K562 (cell line): Measurements from ENCODE around the gene AKT3. TPM values are rescaled to one million over a fixed set of nuclear protein-coding genes. Genes with fewer than 3 reads are reported as not detected.

ENCODE experiments used
- ATAC-seq: fragments of 200-7000 bp; cut with Tn5 transposase; 3 replicates; pipeline ENCODE4 v1.9.1; 2020; ENCODE audit warnings: moderate library complexity
- BruUV-seq: library from RNA; stranded (reverse); fragments of 400-500 nt; replicated peaks from 2 replicates; lab custom pipeline; 2021; lab: Mats Ljungman, UMichigan
- CTCF ChIA-PET: fragments of 300-600 bp; formaldehyde crosslinking; extraction: SDS; loops from one replicate; lab custom pipeline; 2021; ENCODE audit warnings: low intra/inter-chr PET ratio; lab: Yijun Ruan, JAX
- POLR2A ChIA-PET: fragments of 300-600, 350-650 bp; sonication (Branson Sonifier 250); formaldehyde crosslinking; extraction: SDS; loops from one replicate; lab custom pipeline; 2021; ENCODE audit warnings: antibody characterized with exemption, inconsistent platforms; lab: Yijun Ruan, JAX
- DNase-seq, 4 experiments: peaks; one replicate each; pipeline versions ENCODE4 v3.0.0 to v3.0.0-alpha.2; 2011 to 2018; ENCODE audit warnings: low spot score in 3 of 4, mixed read lengths in 3 of 4; ENCODE audit errors: extremely low read depth in 1 of 4
- FAIRE-seq: peaks from 2 replicates; lab custom pipeline; 2011; peaks lifted over from hg19 to GRCh38; lab: Jason Lieb, UNC
- H2AFZ ChIP-seq: 2 replicates; pipeline ENCODE4 v1.6.0; 2011; ENCODE audit warnings: low read depth, low read length, control low read depth, inconsistent platforms
- H3K27ac ChIP-seq: fragments of 200-600 bp; 3 replicates; pipeline ENCODE4 v1.8.0; 2011; ENCODE audit warnings: low read depth, mild to moderate bottlenecking, control low read depth, inconsistent platforms, low read length, moderate library complexity, mixed read lengths; ENCODE audit errors: extremely low read depth
- H3K27me3 ChIP-seq, 2 experiments: fragments of 300-600 bp in 1 of 2; 2 replicates in 1 of 2; 3 replicates in 1 of 2; pipeline versions ENCODE4 v1.6.0 to v1.8.0; 2011; ENCODE audit warnings: inconsistent platforms in 2 of 2, low read length in 2 of 2, mild to moderate bottlenecking in 1 of 2, mixed read lengths in 1 of 2, moderate library complexity in 1 of 2; ENCODE audit not compliant: control insufficient read depth in 2 of 2, insufficient read depth in 2 of 2
- H3K36me3 ChIP-seq: fragments of 300-600 bp; 3 replicates; pipeline ENCODE4 v1.8.0; 2011; ENCODE audit warnings: mild to moderate bottlenecking, low read length, inconsistent platforms; ENCODE audit not compliant: control insufficient read depth, insufficient read depth
- H3K4me1 ChIP-seq, 2 experiments: fragments of 200-600 bp in 1 of 2; replicated peaks in 1 of 2; 2 replicates in 1 of 2; 3 replicates in 1 of 2; pipeline versions ENCODE4 v1.5.1 to v1.8.0; 2011; ENCODE audit warnings: inconsistent platforms in 2 of 2, low read length in 2 of 2, mild to moderate bottlenecking in 1 of 2, mixed read lengths in 1 of 2, moderate library complexity in 1 of 2; ENCODE audit not compliant: control insufficient read depth in 2 of 2, insufficient read depth in 2 of 2
- H3K4me2 ChIP-seq: 2 replicates; pipeline ENCODE4 v1.6.1; 2011; ENCODE audit warnings: low read length, control low read depth, inconsistent platforms, mixed read lengths; ENCODE audit not compliant: insufficient read depth
- H3K4me3 ChIP-seq: fragments of 200-600 bp; sonication (generic), shearing (Covaris generic); 2 replicates; pipeline ENCODE4 v1.5.1; 2016; ENCODE audit warnings: control low read depth, inconsistent platforms
- H3K79me2 ChIP-seq: fragments of 200-600 bp; 3 replicates; pipeline ENCODE4 v1.8.0; 2011; ENCODE audit warnings: low read length, inconsistent platforms; ENCODE audit not compliant: control insufficient read depth, insufficient read depth
- H3K9ac ChIP-seq, 2 experiments: 2 replicates each; pipeline versions ENCODE4 v1.6.0 to v1.6.1; 2011; ENCODE audit warnings: low read depth in 2 of 2, low read length in 2 of 2, control low read depth in 1 of 2, inconsistent platforms in 1 of 2, mild to moderate bottlenecking in 1 of 2, mixed read lengths in 1 of 2; ENCODE audit not compliant: insufficient read depth in 1 of 2
- H3K9me1 ChIP-seq: one replicate; pipeline ENCODE4 v1.6.0; 2011; ENCODE audit warnings: inconsistent platforms, mild to moderate bottlenecking, low read length, moderate library complexity; ENCODE audit not compliant: control insufficient read depth, insufficient read depth
- H3K9me3 ChIP-seq: replicated peaks from 2 replicates; pipeline ENCODE4 v1.5.1; 2011; ENCODE audit warnings: low read depth, low read length, inconsistent platforms; ENCODE audit not compliant: control insufficient read depth, insufficient read depth
- H4K20me1 ChIP-seq: replicated peaks from 2 replicates; pipeline ENCODE4 v1.6.1; 2011; ENCODE audit warnings: low read length, inconsistent platforms, mixed read lengths; ENCODE audit not compliant: control insufficient read depth, insufficient read depth
- ATF1 ChIP-seq, 2 experiments: fragments of 450-650 bp in 1 of 2; IDR thresholded peaks; 2 replicates each; pipeline ENCODE4 v1.6.1; 2016; ENCODE audit warnings: missing compliant biosample characterization in 1 of 2, missing genetic modification characterization in 1 of 2
- BRF2 ChIP-seq: IDR thresholded peaks from 3 replicates; pipeline ENCODE4 v1.6.1; 2011; ENCODE audit warnings: borderline replicate concordance, mild to moderate bottlenecking; ENCODE audit not compliant: insufficient read length, insufficient read depth
- CAMTA2 ChIP-seq: fragments of 250-450 bp; sonication (Bioruptor Pico); conservative IDR thresholded peaks from 2 replicates; pipeline ENCODE4 v1.5.1; 2022
- CLOCK ChIP-seq: fragments of 250-450 bp; sonication (Bioruptor Pico); IDR thresholded peaks from 2 replicates; pipeline ENCODE4 v1.4.0; 2020; ENCODE audit warnings: mild to moderate bottlenecking, moderate library complexity, borderline replicate concordance
- CXXC5 ChIP-seq: fragments of 250-450 bp; sonication (Bioruptor Pico); IDR thresholded peaks from 2 replicates; pipeline ENCODE4 v1.8.0; 2022; ENCODE audit warnings: inconsistent platforms, mild to moderate bottlenecking, moderate library complexity
- DDX20 ChIP-seq: fragments of 450-650 bp; IDR thresholded peaks from 2 replicates; pipeline ENCODE4 v1.6.1; 2016; ENCODE audit warnings: missing genetic modification characterization, low read depth, mild to moderate bottlenecking, missing compliant biosample characterization, moderate library complexity
- LARP7 ChIP-seq: fragments of 450-650 bp; IDR thresholded peaks from 2 replicates; pipeline ENCODE4 v1.6.1; 2016
- MEIS2 ChIP-seq: fragments of 450-650 bp; IDR thresholded peaks from 2 replicates; pipeline ENCODE4 v1.6.1; 2014; ENCODE audit warnings: mild to moderate bottlenecking; ENCODE audit not compliant: partially characterized antibody
- NONO ChIP-seq, 2 experiments: fragments of 200-400 bp in 1 of 2; fragments of 450-650 bp in 1 of 2; formaldehyde crosslinking in 1 of 2; IDR thresholded peaks; 2 replicates each; pipeline ENCODE4 v1.6.1; 2017; ENCODE audit warnings: low read depth in 2 of 2, mild to moderate bottlenecking in 2 of 2, moderate library complexity in 2 of 2, low read length in 1 of 2
- PHF20 ChIP-seq: fragments of 450-650 bp; IDR thresholded peaks from 2 replicates; pipeline ENCODE4 v1.6.1; 2018; ENCODE audit not compliant: partially characterized antibody
- ZC3H4 ChIP-seq: sonication (generic); formaldehyde crosslinking; IDR thresholded peaks from 2 replicates; pipeline ENCODE4 v1.9.0; 2021; ENCODE audit warnings: missing genetic modification reagents, borderline replicate concordance
- ZNF23 ChIP-seq: fragments of 250-450 bp; sonication (Bioruptor Pico); IDR thresholded peaks from 2 replicates; pipeline ENCODE4 v1.4.0; 2020; ENCODE audit warnings: mild to moderate bottlenecking
- ZNF277 ChIP-seq: fragments of 250-450 bp; sonication (Bioruptor Pico); IDR thresholded peaks from 2 replicates; pipeline ENCODE4 v1.8.0; 2022; ENCODE audit warnings: inconsistent platforms, mild to moderate bottlenecking, moderate library complexity, borderline replicate concordance
- ZNF3 ChIP-seq: fragments of 250-450 bp; sonication (Bioruptor Pico); IDR thresholded peaks from 2 replicates; pipeline ENCODE4 v1.5.0; 2021; ENCODE audit warnings: mild to moderate bottlenecking, moderate library complexity
- ZNF324 ChIP-seq: fragments of 250-450 bp; sonication (Bioruptor Pico); IDR thresholded peaks from 2 replicates; pipeline ENCODE4 v1.4.0; 2020; ENCODE audit warnings: mild to moderate bottlenecking
- ZNF764 ChIP-seq: fragments of 250-450 bp; sonication (Bioruptor Pico); IDR thresholded peaks from 2 replicates; pipeline ENCODE4 v1.4.0; 2020; ENCODE audit warnings: low read depth, mild to moderate bottlenecking, moderate library complexity
- ZNF780A ChIP-seq: fragments of 250-450 bp; sonication (Bioruptor Pico); IDR thresholded peaks from 2 replicates; pipeline ENCODE4 v1.5.0; 2021; ENCODE audit warnings: mild to moderate bottlenecking
- WGBS: fragments of 100-300 bp; shearing (Covaris generic); methylation state at CpG from one replicate; pipeline ENCODE4 v1.1.6; 2016; ENCODE audit warnings: low coverage, mixed read lengths; ENCODE audit not compliant: insufficient coverage; ENCODE audit errors: missing lambda C conversion rate; 5-methylcytosine and 5-hydroxymethylcytosine counted together
- in situ Hi-C: fragments of 300-500 bp; cut with MboI; formaldehyde crosslinking; loops from 4 replicates; pipeline ENCODE4 v1.15.0; 2018; ENCODE audit warnings: inconsistent platforms, mixed read lengths
- intact Hi-C: fragments of 100-400 bp; cut with micrococcal nuclease; formaldehyde crosslinking; loops from 2 replicates; pipeline ENCODE4 v1.14.2; 2022
- polyA plus RNA-seq, 8 experiments: library from polyadenylated mRNA; depleted of rRNA in 4 of 8; stranded (reverse) in 5 of 8; unstranded in 3 of 8; fragments of >200 nt; fragmentation: Nextera tagmentation in 2 of 8; fragmentation: Illumina TruSeq in 1 of 8; extraction: Ambion mirVana in 2 of 8; extraction: Trizol in 1 of 8; gene quantifications; 2 replicates each; pipeline versions ENCODE4 v1.2.1 to v1.2.3, GENCODE V29; 2011 to 2014; ENCODE audit warnings: inconsistent platforms in 1 of 8, missing spikeins in 1 of 8
- total RNA-seq, 7 experiments: library from RNA; depleted of rRNA in 6 of 7; stranded (reverse); fragments of >200 nt in 6 of 7; fragmentation: Illumina TruSeq in 2 of 7; extraction: Trizol in 2 of 7; gene quantifications; 2 replicates each; pipeline versions ENCODE4 v1.2.1 to v1.2.3, GENCODE V29; 2011 to 2021; ENCODE audit warnings: low replicate concordance in 1 of 7

The AKT3 gene
- total and polyA plus RNA-seq, 9 of the 15 experiments (the other 6 are each of a cell fraction or from before 2014, with no cell fraction given) = 0.04 to 0.54 (median 0.18) TPM; not detected in 1

GRCh38 chr1:243503155-243503554, 346.9 kb downstream of the AKT3 start (continued):
- no peak for TF ChIP-seq ZC3H4 (CRISPR knock-in tag)
- no peak for TF ChIP-seq ZNF780A (CRISPR knock-in tag)
- TF ChIP-seq LARP7 = no peak
- TF ChIP-seq ATF1 (CRISPR knock-in tag; IDR thresholded peaks at IDR 0.05) = no peak
- 0 out of 2 replicates have a peak, but pooled peaks have one; percentile 40 for TF ChIP-seq ATF1 (tag; IDR thresholded peaks at IDR 0.05)
- peak; percentile 62 for TF ChIP-seq MEIS2
- no peak for TF ChIP-seq ZNF3 (CRISPR knock-in tag)
- TF ChIP-seq, all 486 proteins: peak for 8

- intact Hi-C loops = no loop called here
- H3K27me3 ChIP-seq = no peaks in the 10 kb centered on the region; a peak in 1 of 5 replicates
- no peaks in the 10 kb centered on the region for H3K36me3 ChIP-seq
- BruUV-seq = no TSS peak
- ChIA-PET POLR2A (no interaction called here), CTCF (no interaction called here)
- no peaks in the 10 kb centered on the region for H3K9me1 ChIP-seq
- H3K9ac ChIP-seq = no peak overlapping the region
- H3K79me2 ChIP-seq = no peaks in the 10 kb centered on the region
- H4K20me1 ChIP-seq = no peaks in the 10 kb centered on the region
- peaks cover 4% of the 10 kb centered on the region in 2 experiments; a peak in 4 of 5 replicates for H3K4me1 ChIP-seq
- H3K27ac ChIP-seq = no peak overlapping the region
- in situ Hi-C loops = no loop called here
- TF ChIP-seq CAMTA2 (no peak), ZNF324 (no peak), PHF20 (no peak), NONO (IDR thresholded peaks at IDR 0.05; ENCODE audit: low read depth in 2 of 2, low read length in 1 of 2) (no peak), CXXC5 (CRISPR knock-in tag) (no peak), BRF2 (no peak), ZNF764 (no peak), DDX20 (tag) (no peak), CLOCK (CRISPR knock-in tag) (no peak), ZNF23 (CRISPR knock-in tag) (no peak), ZNF277 (CRISPR knock-in tag) (no peak)
- WGBS = 7% methylated on average over 5 of the region's 5 CpGs
- H3K4me2 ChIP-seq = no peak overlapping the region
- FAIRE-seq = no peak
- no peaks in the 10 kb centered on the region for H3K9me3 ChIP-seq
- H3K4me3 ChIP-seq = no peak overlapping the region
- no peak for ATAC-seq
- no peak overlapping the region for H2AFZ ChIP-seq
- DNase-seq = no peak
Measured at GRCh38 chr1:243501002-243501401, 349.0 kb downstream of the AKT3 start.
